ENCODE data around the gene HELB.
"Not testable (repeated sequence)": the region's sequence is repeated elsewhere in the genome, so short reads cannot be mapped to it uniquely, and the experiment has no call there.

Gene HELB

GRCh38 chr12:66301944-66302826, at the start of gene HELB:
Gene HELB, plus strand, starts transcription at chr12:66302493. Its CDS starts 111 bp downstream, at chr12:66302604.
- peak; percentile 92 for DNase-seq

GRCh38 chr12:66252771-66253170, 49.5 kb upstream of the HELB start:
- DNase-seq: no peak

DNA sequence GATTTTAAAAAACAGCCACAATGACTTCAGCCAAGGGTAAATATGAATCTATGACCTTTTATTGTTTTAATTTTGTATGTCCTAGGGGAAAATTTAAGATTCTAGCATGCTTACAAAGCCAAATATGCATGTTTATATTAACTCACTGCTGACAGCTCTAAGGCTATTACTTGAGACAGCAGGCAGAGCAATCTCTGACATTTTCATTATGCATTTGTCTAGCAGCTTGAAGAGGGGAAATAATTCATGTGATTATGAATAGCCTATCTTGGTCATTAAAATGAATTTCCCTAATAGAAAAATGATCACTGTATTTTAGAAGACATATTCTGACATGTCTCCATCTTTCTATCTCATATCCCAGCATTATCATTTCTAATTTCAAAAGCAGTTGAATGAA, 46.6 kb upstream of the HELB start:
- DNase-seq: no peak

DNA sequence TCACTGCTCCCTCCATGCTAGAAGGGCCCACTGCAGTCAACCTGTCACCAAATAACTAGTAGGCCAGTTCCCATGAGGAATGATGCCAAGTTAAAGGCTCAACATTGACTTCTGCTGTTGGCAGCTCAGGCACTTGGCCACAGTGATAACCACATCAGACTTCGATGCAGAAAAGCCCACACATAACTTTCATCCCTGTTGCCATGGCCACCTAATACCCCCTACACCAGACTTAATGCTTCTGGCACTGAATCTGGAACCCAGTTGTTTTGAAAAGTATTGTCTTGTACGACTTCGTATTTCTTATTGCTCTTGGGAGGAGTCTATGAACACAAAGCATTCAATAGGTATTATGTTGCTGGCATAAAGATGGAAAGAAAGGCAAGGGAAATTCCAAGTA, 44.3 kb upstream of the HELB start:
- DNase-seq: no peak

DNA sequence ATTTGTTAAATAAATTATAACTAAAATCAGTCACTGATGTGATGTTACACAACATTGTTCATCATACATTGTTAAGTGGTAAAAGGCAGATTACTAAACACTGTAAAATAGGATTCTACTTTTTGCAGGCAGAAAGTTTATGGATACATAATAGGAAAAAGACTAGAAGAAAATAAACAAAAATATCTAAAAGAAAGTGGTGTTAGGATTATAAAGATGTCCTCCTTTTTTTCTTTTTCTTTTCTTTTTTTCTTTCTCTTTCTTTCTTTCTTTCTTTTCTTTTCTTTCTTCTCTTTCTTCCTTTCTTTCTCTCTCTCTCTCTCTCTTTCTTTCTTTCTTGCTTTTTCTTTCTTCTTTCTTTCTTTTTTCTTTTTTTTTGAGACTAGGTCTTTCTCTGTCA, 39.6 kb upstream of the HELB start:
- DNase-seq: no peak

DNA sequence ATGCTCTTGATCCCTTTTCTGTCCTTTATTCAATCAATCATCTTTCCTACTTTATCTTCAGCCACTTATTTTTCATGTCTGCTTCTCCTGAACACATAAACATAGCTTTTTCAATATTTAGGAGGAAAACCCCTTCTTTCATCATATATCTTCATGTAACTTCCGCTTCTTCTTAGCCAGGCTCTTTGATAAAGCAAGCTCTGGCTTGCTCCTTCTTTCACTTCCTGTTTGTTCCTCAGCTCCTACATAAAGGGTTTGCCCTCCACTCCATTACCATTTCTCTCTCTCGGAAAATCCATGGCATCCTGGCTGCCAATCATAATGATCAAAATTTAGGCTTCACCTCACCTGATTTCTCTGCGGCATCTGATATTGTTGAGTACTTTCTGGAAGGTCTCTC, 33.7 kb upstream of the HELB start:
- DNase-seq: no peak

- no peak for DNase-seq
Observed at GRCh38 chr12:66269142-66269541, 33.2 kb upstream of the HELB start.

DNA sequence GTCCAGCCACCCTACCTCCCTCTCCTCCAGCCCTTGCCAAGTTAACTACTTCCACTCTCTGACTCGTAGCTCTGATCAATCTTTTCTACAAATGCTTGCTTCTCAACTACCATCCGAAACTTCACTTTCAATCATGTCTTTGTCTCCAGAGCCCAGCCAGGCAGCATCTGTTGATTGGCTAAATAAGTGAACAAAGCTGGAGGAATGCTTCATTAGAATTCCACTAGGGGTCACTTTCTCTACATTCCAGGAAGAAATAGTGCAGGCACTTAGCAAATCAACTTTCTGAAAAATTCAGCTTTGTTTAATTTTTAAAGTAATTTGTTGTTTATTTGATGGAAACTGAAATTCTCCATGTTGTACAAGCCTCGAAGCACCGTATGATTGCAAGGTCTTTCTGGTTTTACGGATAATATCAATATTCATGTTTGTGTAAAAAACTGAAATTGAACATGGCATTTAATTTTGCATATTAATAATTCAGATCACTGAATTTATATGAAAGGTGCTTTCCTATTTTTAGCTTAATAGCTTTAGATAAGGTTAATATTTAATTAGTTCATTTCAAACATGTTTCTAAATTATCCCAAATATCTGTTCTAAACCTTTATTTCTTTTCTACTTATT, 32.4 kb upstream of the HELB start:
- DNase-seq: peak; percentile 17

GRCh38 chr12:66270613-66271012, 31.7 kb upstream of the HELB start:
- no peak for DNase-seq

GRCh38 chr12:66272650-66273049, 29.6 kb upstream of the HELB start:
- DNase-seq: no peak

GRCh38 chr12:66273147-66273546, 29.1 kb upstream of the HELB start:
- no peak for DNase-seq

GRCh38 chr12:66275040-66275439, 27.3 kb upstream of the HELB start:
- no peak for DNase-seq

DNA sequence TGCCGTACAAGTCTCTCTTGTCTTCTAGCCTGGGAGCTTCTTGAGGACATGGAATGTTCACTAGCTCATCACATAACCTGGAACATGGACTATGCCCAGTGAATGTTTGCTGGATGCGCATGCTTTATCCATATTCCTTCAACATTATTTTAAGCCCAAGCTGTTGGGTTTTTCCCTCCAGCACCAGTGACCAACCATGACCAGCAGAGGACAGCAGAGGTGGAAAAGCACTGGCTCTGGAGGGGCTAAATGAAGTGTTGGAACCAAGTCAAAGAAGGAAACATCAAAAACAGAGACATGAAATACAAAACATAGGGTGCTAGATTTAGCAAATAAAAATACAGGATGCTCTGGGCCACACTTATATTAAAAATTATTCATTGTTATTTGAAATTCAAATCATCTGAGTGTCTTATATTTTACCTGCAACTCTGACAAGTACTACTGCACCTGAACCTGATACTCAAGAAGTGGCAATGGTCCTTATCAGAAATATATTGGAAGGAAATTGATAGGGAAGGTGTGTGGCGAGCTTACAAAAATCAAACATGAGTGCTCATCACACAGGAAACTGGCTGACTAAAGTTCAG, 23.1 kb upstream of the HELB start:
- DNase-seq: no peak

DNA sequence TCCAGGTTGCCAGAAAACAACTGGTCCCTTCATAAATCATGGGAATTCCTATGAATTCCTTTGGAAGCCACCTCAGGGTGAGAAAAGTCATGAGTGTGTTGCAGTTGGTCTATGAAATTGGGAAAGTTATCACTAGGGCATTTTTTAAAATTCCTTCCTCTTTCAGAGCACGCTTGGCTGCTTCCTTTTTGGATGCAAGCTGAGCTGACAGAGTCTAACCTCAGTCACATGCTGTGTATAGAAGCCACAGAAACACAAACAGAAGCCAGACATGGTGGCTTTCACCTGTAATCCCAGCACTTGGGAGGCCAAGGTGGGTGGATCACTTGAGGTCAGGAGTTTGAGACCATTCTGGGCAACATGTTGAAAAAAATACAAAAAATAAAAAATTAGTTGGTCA, 21.7 kb upstream of the HELB start:
- no peak for DNase-seq

DNA sequence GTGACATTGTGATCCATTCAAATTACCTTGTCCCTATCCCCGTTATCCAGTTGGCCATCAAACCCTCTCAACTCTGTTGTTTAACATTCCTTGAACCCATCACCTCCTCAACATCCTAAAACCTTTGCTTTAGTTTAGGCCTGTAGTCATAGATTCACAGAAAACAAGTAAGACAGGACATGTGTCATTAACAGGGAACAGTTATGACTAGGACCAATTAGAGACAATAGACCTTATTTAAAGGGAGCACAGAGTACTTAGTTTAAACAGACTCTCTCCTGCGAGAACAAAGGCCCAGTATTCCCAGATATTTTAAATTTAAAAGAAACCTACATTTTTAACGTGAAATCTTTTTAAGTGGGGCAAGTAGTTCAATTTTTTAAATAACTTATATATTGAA, 20.0 kb upstream of the HELB start:
- DNase-seq: no peak

DNA sequence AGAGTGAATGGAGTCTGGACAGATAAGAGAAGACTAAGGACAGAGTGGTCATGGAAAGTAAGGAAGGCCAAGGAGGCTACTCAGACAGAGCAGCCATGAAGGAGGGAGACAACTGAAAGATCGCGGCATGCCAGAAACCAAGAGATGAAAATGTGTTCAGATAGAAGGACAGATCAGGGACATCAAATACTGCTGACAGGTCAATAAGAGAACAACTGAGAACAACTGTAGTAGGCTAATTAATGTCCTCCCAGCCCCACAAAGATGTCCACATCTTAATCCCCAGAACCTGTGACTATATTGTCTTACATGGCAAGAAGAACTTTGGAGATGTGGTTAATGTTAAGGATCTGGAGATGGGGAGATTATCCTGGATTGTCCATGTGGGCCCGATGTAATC, 15.0 kb upstream of the HELB start:
- no peak for DNase-seq

DNA sequence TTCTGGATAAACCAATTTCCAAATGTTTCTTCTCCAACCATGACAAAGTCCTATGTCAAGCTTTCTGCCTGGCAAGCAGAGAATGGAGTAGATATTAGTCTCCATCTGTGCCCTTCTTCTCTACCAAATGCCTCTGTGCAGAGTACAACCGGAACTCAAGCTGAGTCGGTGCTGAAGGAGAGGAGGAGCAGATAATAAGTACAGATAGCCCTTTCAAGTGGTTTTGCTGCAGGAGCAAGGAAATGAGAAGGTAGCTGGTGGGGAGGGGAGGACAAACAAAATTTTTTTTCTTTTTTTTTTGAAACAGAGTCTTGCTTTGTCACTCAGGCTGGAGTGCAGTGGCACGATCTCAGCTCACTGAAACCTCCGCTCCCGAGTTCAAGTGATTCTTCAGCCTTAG, 14.2 kb upstream of the HELB start:
- DNase-seq: no peak

DNA sequence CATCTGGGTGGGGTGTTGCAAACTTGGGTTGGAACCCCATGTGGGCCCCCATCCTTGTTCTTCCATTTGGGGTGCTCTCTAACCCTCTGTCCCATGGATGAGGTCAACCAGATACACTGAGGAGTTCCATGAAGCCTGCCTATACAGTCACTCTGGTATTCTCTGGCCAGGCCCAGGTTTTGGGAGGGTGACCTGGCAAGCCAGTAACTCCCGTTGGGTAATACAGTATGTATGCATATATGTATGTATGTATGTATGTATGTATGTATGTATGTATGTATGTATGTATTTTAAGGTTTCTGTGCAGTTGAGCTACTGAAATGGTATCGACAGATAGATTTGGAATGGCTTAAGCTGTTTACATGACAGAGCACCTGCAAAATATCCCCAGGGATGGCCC, 12.8 kb upstream of the HELB start:
- no peak for DNase-seq

DNA sequence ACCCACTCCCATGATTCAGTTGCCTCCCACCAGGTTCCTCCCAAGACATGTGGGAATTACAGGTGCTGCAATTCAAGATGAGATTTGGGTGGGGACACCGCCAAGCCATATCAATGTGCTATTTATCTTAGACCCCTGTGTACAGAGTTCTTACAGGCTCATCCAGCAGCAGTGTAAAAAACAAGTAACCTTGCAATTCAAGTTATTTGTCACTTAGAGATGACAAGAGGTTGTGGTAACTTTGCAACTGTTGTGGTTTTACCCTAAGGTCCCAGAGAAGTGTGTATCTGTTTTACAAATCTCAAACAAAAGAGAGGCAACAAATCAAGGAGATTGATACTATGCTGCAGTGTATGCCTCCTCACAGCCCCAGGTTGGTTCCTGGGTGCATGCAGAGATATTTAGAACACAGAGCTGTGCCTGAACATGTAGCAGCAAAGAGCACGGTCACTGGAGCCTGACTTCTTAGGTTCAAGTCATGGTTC, 11.5 kb upstream of the HELB start:
- DNase-seq: no peak

DNA sequence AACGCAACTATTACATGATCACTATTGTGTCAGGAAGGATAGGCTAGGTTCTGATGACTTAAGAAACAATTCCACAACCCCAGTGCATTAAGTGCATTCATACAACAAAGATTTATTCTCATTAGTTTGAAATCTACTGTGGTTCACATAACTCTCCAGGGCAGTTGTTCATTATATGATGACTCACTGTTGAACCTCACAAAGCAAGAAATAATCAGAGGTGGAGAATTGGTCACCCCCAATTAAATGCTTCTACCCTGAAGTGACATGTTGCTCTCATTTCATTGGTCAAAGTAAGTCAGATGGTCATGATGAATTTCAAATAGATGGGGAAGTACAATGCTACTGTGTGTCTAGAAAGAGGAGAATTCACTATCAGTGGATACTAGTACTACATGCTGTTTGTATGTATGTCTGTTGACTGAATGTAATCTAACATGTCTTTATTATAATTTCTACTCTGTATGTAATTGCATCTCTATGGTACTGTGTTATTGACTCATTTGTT, 6.1 kb upstream of the HELB start:
- DNase-seq: no peak

DNA sequence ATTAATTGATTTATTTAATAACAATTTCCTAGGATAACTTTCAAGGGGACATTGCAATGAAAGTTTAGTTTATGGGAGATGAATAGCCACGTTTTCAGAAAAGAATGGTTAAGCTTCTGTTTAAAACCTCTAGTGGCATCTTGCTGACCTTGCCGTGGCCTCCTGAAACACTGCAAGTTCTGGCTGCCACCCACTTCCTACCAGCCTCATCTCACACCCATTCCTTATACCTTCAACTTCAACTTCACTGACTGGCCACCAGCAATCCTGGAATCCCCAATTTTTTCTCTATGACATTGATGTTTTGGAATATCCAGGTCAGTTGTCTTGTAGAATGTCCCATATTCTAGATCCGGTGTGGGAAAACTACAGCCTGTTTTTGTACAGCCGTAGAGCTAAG, 5.2 kb upstream of the HELB start:
- no peak for DNase-seq

GRCh38 chr12:66297923-66298322, 4.4 kb upstream of the HELB start:
- DNase-seq: no peak

- DNase-seq: no peak
Observed at GRCh38 chr12:66302827-66303169, 505 bp downstream of the HELB start.

DNA sequence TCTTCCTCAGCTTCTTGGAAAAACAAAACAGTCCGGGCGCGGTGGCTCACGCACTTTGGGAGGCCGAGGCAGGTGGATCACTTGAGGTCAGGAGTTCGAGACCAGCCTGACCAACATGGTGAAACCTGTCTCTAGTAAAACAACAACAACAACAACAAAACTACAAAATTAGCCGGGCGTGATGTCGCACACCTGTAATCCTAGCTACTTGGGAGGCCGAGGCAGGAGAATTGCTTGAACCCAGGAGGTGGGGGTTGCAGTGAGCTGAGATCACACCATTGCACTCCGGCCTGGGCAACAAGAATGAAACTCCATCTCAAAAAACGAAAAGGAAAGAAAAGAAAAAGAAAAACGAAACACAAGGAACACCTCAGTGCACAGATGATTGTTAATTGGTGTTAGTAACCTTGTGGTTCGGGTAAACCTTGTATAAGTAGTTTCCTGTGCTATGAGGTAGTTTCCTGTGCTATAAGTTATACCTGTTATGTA, 1.1 kb downstream of the HELB start:
- not testable (repeated sequence) for DNase-seq

Measured in amniotic stem cell (primary cell).